Fibroblast of lung (primary cell): Measurements from ENCODE around the gene MMP19. TPM values are rescaled to one million over a fixed set of nuclear protein-coding genes. Genes with fewer than 3 reads are reported as not detected.

Source experiments
- DNase-seq, 2 donors: peaks; one replicate each; pipeline versions ENCODE4 v3.0.0 to v3.0.0-alpha.2; 2010; ENCODE audit warnings: low read depth in 2 of 2
- H2AFZ ChIP-seq: 2 replicates; pipeline ENCODE4 v1.5.1; 2012; ENCODE audit warnings: low read length, control low read depth, inconsistent platforms
- H3K27ac ChIP-seq: 2 replicates; pipeline ENCODE4 v1.5.1; 2011; ENCODE audit warnings: low read length, control low read depth; ENCODE audit not compliant: insufficient read depth
- H3K27me3 ChIP-seq: 2 replicates; pipeline ENCODE4 v1.5.1; 2011; ENCODE audit warnings: mild to moderate bottlenecking, low read length; ENCODE audit not compliant: control insufficient read depth, insufficient read depth
- H3K36me3 ChIP-seq: 2 replicates; pipeline ENCODE4 v1.5.1; 2011; ENCODE audit warnings: low read length; ENCODE audit not compliant: control insufficient read depth, insufficient read depth
- H3K4me1 ChIP-seq: 2 replicates; pipeline ENCODE4 v1.5.1; 2011; ENCODE audit warnings: low read length; ENCODE audit not compliant: control insufficient read depth, insufficient read depth; ENCODE audit errors: extremely low read depth
- H3K4me2 ChIP-seq: 2 replicates; pipeline ENCODE4 v1.5.1; 2011; ENCODE audit warnings: low read length, control low read depth; ENCODE audit not compliant: insufficient read depth; ENCODE audit errors: extremely low read depth
- H3K4me3 ChIP-seq, 4 experiments: fragments of 200-600 bp in 1 of 4; sonication (generic) in 1 of 4; replicated peaks in 1 of 4; 2 replicates each; pipeline ENCODE4 v1.5.1; 2011 to 2016; ENCODE audit warnings: low read length in 4 of 4, low read depth in 3 of 4, mild to moderate bottlenecking in 3 of 4, control low read depth in 2 of 4, inconsistent platforms in 1 of 4, mixed read lengths in 1 of 4; ENCODE audit not compliant: insufficient read depth in 1 of 4; ENCODE audit errors: control extremely low read depth in 1 of 4
- H3K79me2 ChIP-seq: 2 replicates; pipeline ENCODE4 v1.5.1; 2012; ENCODE audit warnings: mild to moderate bottlenecking, low read length, inconsistent platforms; ENCODE audit not compliant: control insufficient read depth, insufficient read depth
- H3K9ac ChIP-seq: 2 replicates; pipeline ENCODE4 v1.5.1; 2011; ENCODE audit warnings: mild to moderate bottlenecking, low read length, control low read depth; ENCODE audit not compliant: insufficient read depth
- H3K9me3 ChIP-seq: 2 replicates; pipeline ENCODE4 v1.5.1; 2012; ENCODE audit warnings: low read depth, low read length; ENCODE audit not compliant: control insufficient read depth, insufficient read depth
- H4K20me1 ChIP-seq: 2 replicates; pipeline ENCODE4 v1.5.1; 2011; ENCODE audit warnings: low read length; ENCODE audit not compliant: control insufficient read depth, insufficient read depth; ENCODE audit errors: extremely low read depth
- EZH2 ChIP-seq: IDR thresholded peaks from 2 replicates; pipeline ENCODE4 v1.5.1; 2012; ENCODE audit warnings: low read length, control low read depth, mild to moderate bottlenecking; ENCODE audit errors: missing control alignments
- polyA plus RNA-seq, 2 donors: library from polyadenylated mRNA; depleted of rRNA in 1 of 2; stranded (reverse) in 1 of 2; unstranded in 1 of 2; fragments of >200 nt; gene quantifications; 2 replicates each; pipeline ENCODE4 v1.2.1, GENCODE V29; 2011 to 2012; ENCODE audit warnings: missing spikeins in 1 of 2
- total RNA-seq: library from RNA; depleted of rRNA; stranded (reverse); fragments of >200 nt; gene quantifications from 2 replicates; pipeline ENCODE4 v1.2.1, GENCODE V29; 2014
- TF ChIP-seq, protein P1 (sequence below), 2 donors: IDR thresholded peaks in 1 of 2; conservative IDR thresholded peaks in 1 of 2; 1 replicate in 1 of 2; 2 replicates in 1 of 2; pipeline ENCODE4 v1.5.1; 2011 to 2012; ENCODE audit warnings: low read length in 2 of 2, control low read depth in 1 of 2, inconsistent platforms in 1 of 2, low read depth in 1 of 2, mild to moderate bottlenecking in 1 of 2

Gene MMP19
- total and polyA plus RNA-seq, 2 donors (not counting 1 experiment from before 2014, with no cell fraction given), result 7.1 to 18.3 TPM

DNA sequence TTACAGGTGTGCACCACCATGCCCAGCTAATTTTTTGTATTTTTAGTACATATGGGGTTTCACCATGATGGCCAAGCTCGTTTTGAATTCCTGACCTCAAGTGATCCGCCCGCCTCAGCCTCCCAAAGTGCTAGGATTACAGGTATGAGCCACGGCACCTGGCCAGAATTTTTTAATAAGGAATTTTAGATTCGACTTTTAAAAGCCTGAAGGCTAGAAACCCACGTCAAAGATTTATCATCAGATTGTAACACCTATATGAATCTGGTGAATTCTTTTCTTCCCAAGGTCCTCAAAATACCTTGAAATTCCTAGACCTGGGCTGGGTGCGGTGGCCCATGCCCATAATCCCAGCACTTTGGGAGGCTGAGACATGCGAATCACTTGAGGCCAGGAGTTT lies 18.7 kb upstream of the MMP19 start:
- H3K9ac ChIP-seq, result no peak overlapping the region
- H3K36me3 ChIP-seq, result no peaks in the 10 kb centered on the region
- no peaks in the 10 kb centered on the region for H3K4me1 ChIP-seq
- no peak for DNase-seq
- no peaks in the 10 kb centered on the region for H4K20me1 ChIP-seq
- H3K4me3 ChIP-seq, result no peak overlapping the region
- H2AFZ ChIP-seq, result no peak overlapping the region
- no peaks in the 10 kb centered on the region for H3K9me3 ChIP-seq
- H3K27ac ChIP-seq, result no peak overlapping the region
- no peak for TF ChIP-seq EZH2
- TF ChIP-seq, protein P1, sequence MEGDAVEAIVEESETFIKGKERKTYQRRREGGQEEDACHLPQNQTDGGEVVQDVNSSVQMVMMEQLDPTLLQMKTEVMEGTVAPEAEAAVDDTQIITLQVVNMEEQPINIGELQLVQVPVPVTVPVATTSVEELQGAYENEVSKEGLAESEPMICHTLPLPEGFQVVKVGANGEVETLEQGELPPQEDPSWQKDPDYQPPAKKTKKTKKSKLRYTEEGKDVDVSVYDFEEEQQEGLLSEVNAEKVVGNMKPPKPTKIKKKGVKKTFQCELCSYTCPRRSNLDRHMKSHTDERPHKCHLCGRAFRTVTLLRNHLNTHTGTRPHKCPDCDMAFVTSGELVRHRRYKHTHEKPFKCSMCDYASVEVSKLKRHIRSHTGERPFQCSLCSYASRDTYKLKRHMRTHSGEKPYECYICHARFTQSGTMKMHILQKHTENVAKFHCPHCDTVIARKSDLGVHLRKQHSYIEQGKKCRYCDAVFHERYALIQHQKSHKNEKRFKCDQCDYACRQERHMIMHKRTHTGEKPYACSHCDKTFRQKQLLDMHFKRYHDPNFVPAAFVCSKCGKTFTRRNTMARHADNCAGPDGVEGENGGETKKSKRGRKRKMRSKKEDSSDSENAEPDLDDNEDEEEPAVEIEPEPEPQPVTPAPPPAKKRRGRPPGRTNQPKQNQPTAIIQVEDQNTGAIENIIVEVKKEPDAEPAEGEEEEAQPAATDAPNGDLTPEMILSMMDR (conservative IDR thresholded peaks at IDR 0.05 in 1 of 2, IDR thresholded peaks at IDR 0.05 in 1 of 2; ENCODE audit: low read depth in 1 of 2, low read length in 2 of 2), result no peak
- H3K27me3 ChIP-seq, result no peaks in the 10 kb centered on the region
- no peak overlapping the region for H3K4me2 ChIP-seq
- no peaks in the 10 kb centered on the region for H3K79me2 ChIP-seq

DNA sequence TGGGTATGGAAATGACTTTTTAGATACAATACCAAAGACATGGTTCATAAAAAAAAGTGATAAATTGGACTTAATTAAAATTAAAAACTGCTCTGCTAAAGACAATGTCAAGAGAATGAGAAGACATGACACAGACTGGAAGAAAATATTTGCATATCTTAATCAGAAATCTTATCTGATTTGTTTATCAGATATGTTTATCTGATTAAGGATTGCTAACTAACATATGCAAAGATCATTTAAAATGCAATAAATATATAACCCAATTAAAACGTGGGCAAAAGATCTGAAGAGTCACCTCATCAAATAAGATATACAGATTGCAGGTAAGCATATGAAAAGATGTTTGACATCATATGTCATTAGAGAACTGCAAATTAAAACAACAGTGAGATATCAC lies 10.0 kb upstream of the MMP19 start:
- Histone ChIP-seq H3K27ac (no peak overlapping the region), H4K20me1 (no peaks in the 10 kb centered on the region), H3K4me1 (peaks cover 4% of the 10 kb centered on the region), H3K27me3 (no peaks in the 10 kb centered on the region), H2AFZ (no peak overlapping the region), H3K4me3 (no peak overlapping the region), H3K9me3 (no peaks in the 10 kb centered on the region), H3K4me2 (no peak overlapping the region), H3K79me2 (no peaks in the 10 kb centered on the region), H3K9ac (no peak overlapping the region), H3K36me3 (no peaks in the 10 kb centered on the region)
- DNase-seq, result no peak
- TF ChIP-seq EZH2, result no peak
- TF ChIP-seq, protein P1 (conservative IDR thresholded peaks at IDR 0.05 in 1 of 2, IDR thresholded peaks at IDR 0.05 in 1 of 2; ENCODE audit: low read depth in 1 of 2, low read length in 2 of 2), result no peak

DNA sequence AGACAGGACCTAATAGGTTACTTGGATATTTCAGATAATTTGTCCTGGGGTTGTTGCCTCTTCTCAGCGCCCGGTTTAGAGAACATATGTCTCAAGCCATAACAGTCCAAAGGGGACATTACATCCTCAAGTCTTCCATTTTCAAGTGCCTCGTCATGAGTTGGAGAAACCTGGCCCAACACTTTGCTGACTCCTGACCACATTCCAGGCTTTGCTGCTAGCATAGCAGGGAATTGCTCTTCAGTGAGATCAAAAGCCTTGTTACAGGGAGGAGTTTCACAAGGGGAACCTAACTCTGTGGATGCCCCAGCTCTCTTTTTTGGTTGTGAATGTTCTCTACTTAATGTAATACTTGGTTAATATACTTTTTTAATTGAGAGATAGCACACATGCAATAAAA lies 8.2 kb upstream of the MMP19 start:
- Histone ChIP-seq H3K4me1 (peaks cover 13% of the 10 kb centered on the region), H3K4me3 (no peak overlapping the region), H3K4me2 (no peak overlapping the region), H4K20me1 (no peaks in the 10 kb centered on the region), H3K79me2 (no peaks in the 10 kb centered on the region), H3K9me3 (no peaks in the 10 kb centered on the region), H2AFZ (no peak overlapping the region), H3K9ac (no peak overlapping the region), H3K36me3 (no peaks in the 10 kb centered on the region), H3K27ac (no peak overlapping the region), H3K27me3 (no peaks in the 10 kb centered on the region)
- no peak for TF ChIP-seq EZH2
- TF ChIP-seq, protein P1 (conservative IDR thresholded peaks at IDR 0.05 in 1 of 2, IDR thresholded peaks at IDR 0.05 in 1 of 2; ENCODE audit: low read depth in 1 of 2, low read length in 2 of 2), result no peak
- peak in 1 of 2 donors; percentile 51 for DNase-seq
